Loucy (cell line): ENCODE data around the gene NOL9.

ENCODE experiments used
- H2AFZ ChIP-seq: fragments of 200-600 bp; sonication (generic); 2 replicates; pipeline ENCODE4 v1.6.0; 2016; ENCODE audit warnings: antibody characterized with exemption, mild to moderate bottlenecking, low read length, moderate library complexity
- H3F3A ChIP-seq: fragments of 200-600 bp; 2 replicates; pipeline ENCODE4 v1.6.0; 2016; ENCODE audit warnings: antibody characterized with exemption, low read depth, mild to moderate bottlenecking
- H3K27me3 ChIP-seq: fragments of 200-600 bp; sonication (generic); 2 replicates; pipeline ENCODE4 v1.6.1; 2014; ENCODE audit warnings: low read length, mild to moderate bottlenecking; ENCODE audit not compliant: insufficient read depth, poor library complexity, severe bottlenecking
- H3K36me3 ChIP-seq: fragments of 200-600 bp; sonication (generic); 2 replicates; pipeline ENCODE4 v1.6.1; 2016; ENCODE audit warnings: low read length; ENCODE audit not compliant: insufficient read depth
- H3K4me1 ChIP-seq: fragments of 200-600 bp; sonication (generic); 2 replicates; pipeline ENCODE4 v1.5.1; 2014; ENCODE audit warnings: low read length, mild to moderate bottlenecking; ENCODE audit not compliant: insufficient read depth, poor library complexity, severe bottlenecking
- H3K4me2 ChIP-seq: fragments of 200-600 bp; sonication (generic); 2 replicates; pipeline ENCODE4 v1.6.0; 2014; ENCODE audit warnings: antibody characterized with exemption, low read length, low read depth, mild to moderate bottlenecking; ENCODE audit not compliant: poor library complexity, severe bottlenecking
- H3K4me3 ChIP-seq: fragments of 200-600 bp; sonication (generic); 2 replicates; pipeline ENCODE4 v1.5.1; 2014; ENCODE audit warnings: low read length, mild to moderate bottlenecking, mixed read lengths; ENCODE audit not compliant: poor library complexity, severe bottlenecking
- H3K79me2 ChIP-seq: fragments of 200-600 bp; sonication (generic); 2 replicates; pipeline ENCODE4 v1.6.1; 2014; ENCODE audit warnings: low read length; ENCODE audit not compliant: insufficient read depth
- H3K9ac ChIP-seq: fragments of 200-600 bp; sonication (generic); 2 replicates; pipeline ENCODE4 v1.6.0; 2014; ENCODE audit warnings: mild to moderate bottlenecking, low read depth, low read length, moderate library complexity; ENCODE audit not compliant: poor library complexity, severe bottlenecking
- H3K9me2 ChIP-seq: fragments of 200-600 bp; sonication (generic); replicated peaks from 2 replicates; pipeline ENCODE4 v1.6.1; 2016; ENCODE audit warnings: low read depth, low read length, mixed read lengths
- H3K9me3 ChIP-seq: fragments of 200-600 bp; sonication (generic); 2 replicates; pipeline ENCODE4 v1.6.1; 2014; ENCODE audit warnings: mild to moderate bottlenecking, antibody characterized with exemption, low read length, low read depth; ENCODE audit not compliant: insufficient read depth
- H4K20me1 ChIP-seq: fragments of 200-600 bp; sonication (generic); 2 replicates; pipeline ENCODE4 v1.6.0; 2014; ENCODE audit warnings: antibody characterized with exemption, low read length, mild to moderate bottlenecking; ENCODE audit not compliant: insufficient read depth, poor library complexity, severe bottlenecking
- EZH2phosphoT487 ChIP-seq: fragments of 200-600 bp; IDR thresholded peaks from 2 replicates; pipeline ENCODE4 v1.6.1; 2018; ENCODE audit warnings: antibody characterized with exemption, mild to moderate bottlenecking, moderate library complexity, borderline replicate concordance
- TF ChIP-seq, protein P1 (sequence below): fragments of 200-600 bp; sonication (generic); conservative IDR thresholded peaks from 2 replicates; pipeline ENCODE4 v1.5.1; 2014; ENCODE audit warnings: mild to moderate bottlenecking, antibody characterized with exemption, low read length

NOL9 gene

GRCh38 chr1:6572653-6573383 lies 18.5 kb upstream of the NOL9 start:
- Histone ChIP-seq H3K9me3 (no peaks in the 10 kb centered on the region), H3K79me2 (no peaks in the 10 kb centered on the region), H3K4me2 (no peak overlapping the region), H3K9ac (no peak overlapping the region), H2AFZ (peak overlapping the region; percentile 67; the same call in 1 of the 2 replicates), H3F3A (no peaks in the 10 kb centered on the region), H3K27me3 (no peaks in the 10 kb centered on the region), H3K4me1 (no peaks in the 10 kb centered on the region), H4K20me1 (no peaks in the 10 kb centered on the region), H3K4me3 (no peak overlapping the region), H3K9me2 (no peaks in the 10 kb centered on the region), H3K36me3 (no peaks in the 10 kb centered on the region)
- no peak for TF ChIP-seq EZH2phosphoT487
- TF ChIP-seq, protein P1, sequence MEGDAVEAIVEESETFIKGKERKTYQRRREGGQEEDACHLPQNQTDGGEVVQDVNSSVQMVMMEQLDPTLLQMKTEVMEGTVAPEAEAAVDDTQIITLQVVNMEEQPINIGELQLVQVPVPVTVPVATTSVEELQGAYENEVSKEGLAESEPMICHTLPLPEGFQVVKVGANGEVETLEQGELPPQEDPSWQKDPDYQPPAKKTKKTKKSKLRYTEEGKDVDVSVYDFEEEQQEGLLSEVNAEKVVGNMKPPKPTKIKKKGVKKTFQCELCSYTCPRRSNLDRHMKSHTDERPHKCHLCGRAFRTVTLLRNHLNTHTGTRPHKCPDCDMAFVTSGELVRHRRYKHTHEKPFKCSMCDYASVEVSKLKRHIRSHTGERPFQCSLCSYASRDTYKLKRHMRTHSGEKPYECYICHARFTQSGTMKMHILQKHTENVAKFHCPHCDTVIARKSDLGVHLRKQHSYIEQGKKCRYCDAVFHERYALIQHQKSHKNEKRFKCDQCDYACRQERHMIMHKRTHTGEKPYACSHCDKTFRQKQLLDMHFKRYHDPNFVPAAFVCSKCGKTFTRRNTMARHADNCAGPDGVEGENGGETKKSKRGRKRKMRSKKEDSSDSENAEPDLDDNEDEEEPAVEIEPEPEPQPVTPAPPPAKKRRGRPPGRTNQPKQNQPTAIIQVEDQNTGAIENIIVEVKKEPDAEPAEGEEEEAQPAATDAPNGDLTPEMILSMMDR = no peak

GRCh38 chr1:6570987-6571386 lies 16.7 kb upstream of the NOL9 start:
- no peaks in the 10 kb centered on the region for H3K9me2 ChIP-seq
- no peaks in the 10 kb centered on the region for H3K79me2 ChIP-seq
- no peaks in the 10 kb centered on the region for H3K27me3 ChIP-seq
- H3F3A ChIP-seq = no peaks in the 10 kb centered on the region
- H3K36me3 ChIP-seq = no peaks in the 10 kb centered on the region
- no peak overlapping the region for H2AFZ ChIP-seq
- no peaks in the 10 kb centered on the region for H3K4me1 ChIP-seq
- no peak overlapping the region for H3K4me2 ChIP-seq
- no peaks in the 10 kb centered on the region for H3K9me3 ChIP-seq
- H3K9ac ChIP-seq = no peak overlapping the region
- H4K20me1 ChIP-seq = no peaks in the 10 kb centered on the region
- H3K4me3 ChIP-seq = no peak overlapping the region
- TF ChIP-seq, protein P1 = no peak
- no peak for TF ChIP-seq EZH2phosphoT487

DNA sequence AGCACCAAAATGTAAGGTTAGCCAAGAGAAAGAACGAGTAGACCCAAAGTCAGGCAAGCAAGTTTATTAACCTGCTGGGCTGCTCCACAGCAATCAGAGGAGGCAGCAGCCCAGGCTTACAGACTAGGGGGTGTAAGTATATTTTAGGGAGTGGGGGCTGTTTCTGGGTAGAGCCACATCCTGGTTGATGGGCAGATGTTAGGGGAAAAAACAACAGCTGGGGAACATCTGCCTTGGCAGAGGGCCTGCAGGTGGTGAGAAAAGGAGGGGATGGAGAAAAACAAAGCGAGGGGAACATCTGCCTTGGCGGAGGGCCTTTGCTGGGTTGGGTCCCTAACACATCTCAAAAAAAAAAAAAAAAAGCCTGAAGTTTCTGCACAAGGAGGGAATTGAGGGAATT lies 15.8 kb upstream of the NOL9 start:
- no peaks in the 10 kb centered on the region for H3K4me1 ChIP-seq
- no peak for TF ChIP-seq EZH2phosphoT487
- TF ChIP-seq, protein P1 = no peak

More for the DNA sequence above, 15.8 kb upstream of the NOL9 start:
- no peak overlapping the region for H3K4me2 ChIP-seq
- H2AFZ ChIP-seq = no peak overlapping the region
- no peaks in the 10 kb centered on the region for H3K9me2 ChIP-seq
- no peak overlapping the region for H3K4me3 ChIP-seq
- no peaks in the 10 kb centered on the region for H3K36me3 ChIP-seq
- H4K20me1 ChIP-seq = no peaks in the 10 kb centered on the region
- H3K79me2 ChIP-seq = no peaks in the 10 kb centered on the region
- no peaks in the 10 kb centered on the region for H3K27me3 ChIP-seq
- no peaks in the 10 kb centered on the region for H3F3A ChIP-seq
- no peaks in the 10 kb centered on the region for H3K9me3 ChIP-seq
- H3K9ac ChIP-seq = no peak overlapping the region
